ENCODE results near the gene ARID3B. TPM values are rescaled to one million over a fixed set of nuclear protein-coding genes. Genes with fewer than 3 reads are reported as not detected.

Gene ARID3B
- total and polyA plus RNA-seq, 2 of the 13 experiments (the other 11 are each of a cell fraction or from before 2014, with no cell fraction given): 5.3 to 12.8 TPM

GRCh38 chr15:74620636-74621545, 79.9 kb downstream of the ARID3B start (continued):
- TF ChIP-seq, protein P1, sequence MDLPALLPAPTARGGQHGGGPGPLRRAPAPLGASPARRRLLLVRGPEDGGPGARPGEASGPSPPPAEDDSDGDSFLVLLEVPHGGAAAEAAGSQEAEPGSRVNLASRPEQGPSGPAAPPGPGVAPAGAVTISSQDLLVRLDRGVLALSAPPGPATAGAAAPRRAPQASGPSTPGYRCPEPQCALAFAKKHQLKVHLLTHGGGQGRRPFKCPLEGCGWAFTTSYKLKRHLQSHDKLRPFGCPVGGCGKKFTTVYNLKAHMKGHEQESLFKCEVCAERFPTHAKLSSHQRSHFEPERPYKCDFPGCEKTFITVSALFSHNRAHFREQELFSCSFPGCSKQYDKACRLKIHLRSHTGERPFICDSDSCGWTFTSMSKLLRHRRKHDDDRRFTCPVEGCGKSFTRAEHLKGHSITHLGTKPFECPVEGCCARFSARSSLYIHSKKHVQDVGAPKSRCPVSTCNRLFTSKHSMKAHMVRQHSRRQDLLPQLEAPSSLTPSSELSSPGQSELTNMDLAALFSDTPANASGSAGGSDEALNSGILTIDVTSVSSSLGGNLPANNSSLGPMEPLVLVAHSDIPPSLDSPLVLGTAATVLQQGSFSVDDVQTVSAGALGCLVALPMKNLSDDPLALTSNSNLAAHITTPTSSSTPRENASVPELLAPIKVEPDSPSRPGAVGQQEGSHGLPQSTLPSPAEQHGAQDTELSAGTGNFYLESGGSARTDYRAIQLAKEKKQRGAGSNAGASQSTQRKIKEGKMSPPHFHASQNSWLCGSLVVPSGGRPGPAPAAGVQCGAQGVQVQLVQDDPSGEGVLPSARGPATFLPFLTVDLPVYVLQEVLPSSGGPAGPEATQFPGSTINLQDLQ (CRISPR knock-in tag; IDR thresholded peaks at IDR 0.05): no peak
- TF ChIP-seq, protein P2, sequence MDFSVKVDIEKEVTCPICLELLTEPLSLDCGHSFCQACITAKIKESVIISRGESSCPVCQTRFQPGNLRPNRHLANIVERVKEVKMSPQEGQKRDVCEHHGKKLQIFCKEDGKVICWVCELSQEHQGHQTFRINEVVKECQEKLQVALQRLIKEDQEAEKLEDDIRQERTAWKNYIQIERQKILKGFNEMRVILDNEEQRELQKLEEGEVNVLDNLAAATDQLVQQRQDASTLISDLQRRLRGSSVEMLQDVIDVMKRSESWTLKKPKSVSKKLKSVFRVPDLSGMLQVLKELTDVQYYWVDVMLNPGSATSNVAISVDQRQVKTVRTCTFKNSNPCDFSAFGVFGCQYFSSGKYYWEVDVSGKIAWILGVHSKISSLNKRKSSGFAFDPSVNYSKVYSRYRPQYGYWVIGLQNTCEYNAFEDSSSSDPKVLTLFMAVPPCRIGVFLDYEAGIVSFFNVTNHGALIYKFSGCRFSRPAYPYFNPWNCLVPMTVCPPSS (IDR thresholded peaks at IDR 0.05): no peak
- TF ChIP-seq IKZF4 (CRISPR knock-in tag; IDR thresholded peaks at IDR 0.05; ENCODE audit: borderline replicate concordance, low read depth, not compliant biosample characterization) (no peak), ZNF572 (CRISPR knock-in tag; IDR thresholded peaks at IDR 0.05) (no peak), MLLT10 (CRISPR knock-in tag; IDR thresholded peaks at IDR 0.05) (no peak), ZNF33A (CRISPR knock-in tag; IDR thresholded peaks at IDR 0.05; ENCODE audit: borderline replicate concordance) (no peak), RAD21 (CRISPR knock-in tag; IDR thresholded peaks at IDR 0.05) (peak; percentile 87), FOSL1 (CRISPR knock-in tag; IDR thresholded peaks at IDR 0.05; ENCODE audit: borderline replicate concordance) (no peak), ELF3 (CRISPR knock-in tag; IDR thresholded peaks at IDR 0.05) (no peak), STAT6 (CRISPR knock-in tag; IDR thresholded peaks at IDR 0.05; ENCODE audit: borderline replicate concordance) (no peak), REPIN1 (CRISPR knock-in tag; IDR thresholded peaks at IDR 0.05; ENCODE audit: borderline replicate concordance, low read depth) (0 out of 2 replicates have a peak, but pooled peaks have one; percentile 62), KAT2B (IDR thresholded peaks at IDR 0.05; ENCODE audit: borderline replicate concordance, low read depth, low read length) (peak; percentile 14; the same call in 1 of the 2 replicates), HNRNPK (IDR thresholded peaks at IDR 0.05; ENCODE audit: low read depth, low read length, poor library complexity, severe bottlenecking) (no peak), YEATS2 (CRISPR knock-in tag; IDR thresholded peaks at IDR 0.05; ENCODE audit: borderline replicate concordance) (peak; percentile 42; the same call in 1 of the 2 replicates), ZNF430 (CRISPR knock-in tag; IDR thresholded peaks at IDR 0.05) (no peak), MAZ (IDR thresholded peaks at IDR 0.05; ENCODE audit: borderline replicate concordance, low read depth, low read length) (peak; percentile 36; the same call in 1 of the 2 replicates), MAZ (CRISPR knock-in tag; IDR thresholded peaks at IDR 0.05; ENCODE audit: low read depth) (no peak), ZNF878 (CRISPR knock-in tag; IDR thresholded peaks at IDR 0.05) (no peak)
- TF ChIP-seq, protein P3, sequence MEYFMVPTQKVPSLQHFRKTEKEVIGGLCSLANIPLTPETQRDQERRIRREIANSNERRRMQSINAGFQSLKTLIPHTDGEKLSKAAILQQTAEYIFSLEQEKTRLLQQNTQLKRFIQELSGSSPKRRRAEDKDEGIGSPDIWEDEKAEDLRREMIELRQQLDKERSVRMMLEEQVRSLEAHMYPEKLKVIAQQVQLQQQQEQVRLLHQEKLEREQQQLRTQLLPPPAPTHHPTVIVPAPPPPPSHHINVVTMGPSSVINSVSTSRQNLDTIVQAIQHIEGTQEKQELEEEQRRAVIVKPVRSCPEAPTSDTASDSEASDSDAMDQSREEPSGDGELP (IDR thresholded peaks at IDR 0.05; ENCODE audit: borderline replicate concordance, low read depth): no peak
- TF ChIP-seq, protein P4, sequence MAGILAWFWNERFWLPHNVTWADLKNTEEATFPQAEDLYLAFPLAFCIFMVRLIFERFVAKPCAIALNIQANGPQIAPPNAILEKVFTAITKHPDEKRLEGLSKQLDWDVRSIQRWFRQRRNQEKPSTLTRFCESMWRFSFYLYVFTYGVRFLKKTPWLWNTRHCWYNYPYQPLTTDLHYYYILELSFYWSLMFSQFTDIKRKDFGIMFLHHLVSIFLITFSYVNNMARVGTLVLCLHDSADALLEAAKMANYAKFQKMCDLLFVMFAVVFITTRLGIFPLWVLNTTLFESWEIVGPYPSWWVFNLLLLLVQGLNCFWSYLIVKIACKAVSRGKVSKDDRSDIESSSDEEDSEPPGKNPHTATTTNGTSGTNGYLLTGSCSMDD (CRISPR knock-in tag; IDR thresholded peaks at IDR 0.05): no peak

Measured in HepG2 (cell line).